Activated CD8-positive, alpha-beta T cell treated with anti-CD3 and anti-CD28 coated beads for 36 hours (primary cell): ENCODE data around the gene HSD11B2. TPM values are rescaled to one million over a fixed set of nuclear protein-coding genes. Genes with fewer than 3 reads are reported as not detected.

Experiments
- ATAC-seq: fragments of 200-7000 bp; cut with Tn5 transposase; one replicate; pipeline ENCODE4 v1.10.0; 2021; ENCODE audit warnings: mild to moderate bottlenecking, moderate library complexity
- CTCF ChIA-PET: fragments of 350-600 bp; sonication (Branson Sonifier 250); formaldehyde crosslinking; loops from one replicate; lab custom pipeline; 2021; ENCODE audit warnings: antibody characterized with exemption; lab: Charles Lee
- POLR2A ChIA-PET: fragments of 350-600 bp; sonication (Branson Sonifier 250); formaldehyde crosslinking; loops from one replicate; lab custom pipeline; 2021; ENCODE audit warnings: antibody characterized with exemption; lab: Charles Lee
- DNase-seq: peaks from one replicate; pipeline ENCODE4 v3.0.0-alpha.2; 2020
- H3K27ac Mint-ChIP-seq: one replicate; pipeline ENCODE4 v1.8.0; 2021; ENCODE audit warnings: mild to moderate bottlenecking, mixed read lengths
- H3K27me3 Mint-ChIP-seq: one replicate; pipeline ENCODE4 v1.8.0; 2021; ENCODE audit warnings: mixed read lengths
- H3K36me3 Mint-ChIP-seq: one replicate; pipeline ENCODE4 v1.8.0; 2021; ENCODE audit warnings: low read depth, mixed read lengths
- H3K4me1 Mint-ChIP-seq: one replicate; pipeline ENCODE4 v1.8.0; 2021; ENCODE audit warnings: low read depth, mixed read lengths
- H3K4me3 Mint-ChIP-seq: one replicate; pipeline ENCODE4 v1.8.0; 2021; ENCODE audit warnings: mild to moderate bottlenecking, moderate library complexity, mixed read lengths
- H3K9me3 Mint-ChIP-seq: one replicate; pipeline ENCODE4 v1.8.0; 2021; ENCODE audit warnings: mixed read lengths
- intact Hi-C: fragments of 100-400 bp; cut with micrococcal nuclease; formaldehyde crosslinking; loops from one replicate; pipeline ENCODE4 v1.10.0; 2022
- total RNA-seq, 2 experiments: library from RNA; stranded (reverse); gene quantifications; one replicate each; pipeline ENCODE4 v1.2.3, GENCODE V29; 2021
- TF ChIP-seq, protein P1 (sequence below): fragments of 200-600 bp; IDR thresholded peaks from one replicate; pipeline ENCODE4 v1.8.0; 2022; ENCODE audit warnings: antibody characterized with exemption, mild to moderate bottlenecking

The HSD11B2 gene
- total RNA-seq, 2 experiments from 2014 or later, result 1.6 to 2.3 TPM

DNA sequence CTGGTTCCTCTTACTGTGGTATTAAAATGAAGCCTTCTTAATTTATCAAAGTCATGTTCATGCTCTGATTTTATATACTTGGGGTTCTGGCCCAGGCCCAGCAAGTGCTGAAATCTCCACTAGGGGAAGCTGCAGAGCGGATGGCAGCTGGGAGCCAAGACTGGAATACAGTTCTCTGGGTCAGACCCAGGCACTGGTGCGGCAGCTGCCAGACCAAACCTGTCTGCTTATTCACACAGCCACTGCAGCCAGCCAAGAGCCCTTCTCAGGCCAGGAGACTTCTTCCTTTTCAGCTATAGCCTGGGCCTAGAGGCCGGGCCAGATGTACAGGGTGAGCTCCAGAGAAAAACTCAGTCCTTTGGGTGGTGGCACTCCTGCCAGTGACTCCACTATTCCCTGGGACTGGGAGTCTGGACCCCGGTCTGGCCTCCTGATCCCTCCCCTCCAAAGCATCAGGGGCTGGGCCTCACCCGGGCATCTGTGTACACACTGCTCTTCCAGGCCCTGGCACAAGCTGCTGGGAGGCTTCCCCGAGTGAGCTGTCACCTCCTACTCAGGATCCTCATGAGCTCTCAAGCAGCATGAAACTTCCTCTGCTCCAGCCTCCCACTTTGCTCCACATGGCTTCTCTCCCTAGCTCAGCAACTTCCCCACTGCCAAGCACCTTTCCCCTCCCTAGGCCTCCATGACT is 25.6 kb downstream of the HSD11B2 start:
- CTCF ChIA-PET, result interaction anchor here (0.7 to 2.8 kb wide), 7 partner anchors 9 to 560 kb away, joined by 3 to 21 read pairs (median 5); no protein-coding TSS in a partner anchor
- no peak overlapping the region for H3K4me3 Mint-ChIP-seq
- no peak for ATAC-seq
- intact Hi-C loops, result no loop called here
- peaks cover 8% of the 10 kb centered on the region for H3K4me1 Mint-ChIP-seq
- H3K36me3 Mint-ChIP-seq, result no peaks in the 10 kb centered on the region
- no peak for DNase-seq
- TF ChIP-seq, protein P1, sequence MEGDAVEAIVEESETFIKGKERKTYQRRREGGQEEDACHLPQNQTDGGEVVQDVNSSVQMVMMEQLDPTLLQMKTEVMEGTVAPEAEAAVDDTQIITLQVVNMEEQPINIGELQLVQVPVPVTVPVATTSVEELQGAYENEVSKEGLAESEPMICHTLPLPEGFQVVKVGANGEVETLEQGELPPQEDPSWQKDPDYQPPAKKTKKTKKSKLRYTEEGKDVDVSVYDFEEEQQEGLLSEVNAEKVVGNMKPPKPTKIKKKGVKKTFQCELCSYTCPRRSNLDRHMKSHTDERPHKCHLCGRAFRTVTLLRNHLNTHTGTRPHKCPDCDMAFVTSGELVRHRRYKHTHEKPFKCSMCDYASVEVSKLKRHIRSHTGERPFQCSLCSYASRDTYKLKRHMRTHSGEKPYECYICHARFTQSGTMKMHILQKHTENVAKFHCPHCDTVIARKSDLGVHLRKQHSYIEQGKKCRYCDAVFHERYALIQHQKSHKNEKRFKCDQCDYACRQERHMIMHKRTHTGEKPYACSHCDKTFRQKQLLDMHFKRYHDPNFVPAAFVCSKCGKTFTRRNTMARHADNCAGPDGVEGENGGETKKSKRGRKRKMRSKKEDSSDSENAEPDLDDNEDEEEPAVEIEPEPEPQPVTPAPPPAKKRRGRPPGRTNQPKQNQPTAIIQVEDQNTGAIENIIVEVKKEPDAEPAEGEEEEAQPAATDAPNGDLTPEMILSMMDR, result peak; percentile 24
- no peaks in the 10 kb centered on the region for H3K27me3 Mint-ChIP-seq
- H3K9me3 Mint-ChIP-seq, result no peaks in the 10 kb centered on the region
- POLR2A ChIA-PET, result interaction anchor here (1.2 kb wide), 1 partner anchor 196 kb away, joined by 3 read pairs; no protein-coding TSS in a partner anchor
- no peak overlapping the region for H3K27ac Mint-ChIP-seq

DNA sequence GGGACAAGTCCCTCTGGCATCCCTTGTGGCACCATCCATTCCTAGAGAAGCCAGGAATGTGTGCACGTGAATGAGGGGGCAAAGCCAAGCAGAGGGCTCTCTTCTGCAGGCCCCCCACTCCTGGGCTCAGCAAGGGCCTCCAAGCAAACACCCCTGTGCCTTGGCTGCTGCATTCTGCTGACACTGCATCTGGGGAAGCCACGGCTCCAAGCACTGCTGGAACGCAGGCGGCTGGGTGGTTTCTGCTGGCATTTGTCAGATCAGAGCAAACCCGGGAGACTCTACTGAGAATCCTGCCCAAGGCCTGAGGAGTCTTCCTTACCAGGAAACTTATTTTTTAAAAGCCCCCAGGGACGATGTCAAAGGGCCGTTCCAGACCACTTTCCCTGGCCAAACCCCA is 26.7 kb downstream of the HSD11B2 start:
- H3K27ac Mint-ChIP-seq, result no peak overlapping the region
- intact Hi-C loops, result no loop called here

GRCh38 chr16:67458121-67458641 is 27.3 kb downstream of the HSD11B2 start:
- H3K36me3 Mint-ChIP-seq, result no peaks in the 10 kb centered on the region
- ChIA-PET CTCF (interaction anchor here (0.9 to 2.8 kb wide), 4 partner anchors 11 to 63 kb away, joined by 3 to 21 read pairs (median 4); no protein-coding TSS in a partner anchor), POLR2A (interaction anchor here (1.2 kb wide), 1 partner anchor 56 kb away, joined by 3 read pairs; no protein-coding TSS in a partner anchor)
- ATAC-seq (no peak), DNase-seq (no peak)
- no peaks in the 10 kb centered on the region for H3K27me3 Mint-ChIP-seq
- TF ChIP-seq, protein P1, result no peak
- H3K4me3 Mint-ChIP-seq, result no peak overlapping the region
- H3K27ac Mint-ChIP-seq, result no peak overlapping the region
- peaks cover 8% of the 10 kb centered on the region for H3K4me1 Mint-ChIP-seq
- H3K9me3 Mint-ChIP-seq, result no peaks in the 10 kb centered on the region
- intact Hi-C loops, result no loop called here

More for the DNA sequence above, 26.7 kb downstream of the HSD11B2 start:
- H3K4me1 Mint-ChIP-seq, result peaks cover 8% of the 10 kb centered on the region
- POLR2A ChIA-PET, result interaction anchor here (1.2 kb wide), 1 partner anchor 55 kb away, joined by 3 read pairs; no protein-coding TSS in a partner anchor
- no peaks in the 10 kb centered on the region for H3K9me3 Mint-ChIP-seq
- H3K4me3 Mint-ChIP-seq, result no peak overlapping the region
- TF ChIP-seq, protein P1, result no peak
- no peaks in the 10 kb centered on the region for H3K27me3 Mint-ChIP-seq
- H3K36me3 Mint-ChIP-seq, result no peaks in the 10 kb centered on the region
- CTCF ChIA-PET, result interaction anchor here (0.9 to 2.8 kb wide), 3 partner anchors 10 to 63 kb away, joined by 3 to 21 read pairs (median 5); no protein-coding TSS in a partner anchor
- no peak for ATAC-seq
- DNase-seq, result no peak

DNA sequence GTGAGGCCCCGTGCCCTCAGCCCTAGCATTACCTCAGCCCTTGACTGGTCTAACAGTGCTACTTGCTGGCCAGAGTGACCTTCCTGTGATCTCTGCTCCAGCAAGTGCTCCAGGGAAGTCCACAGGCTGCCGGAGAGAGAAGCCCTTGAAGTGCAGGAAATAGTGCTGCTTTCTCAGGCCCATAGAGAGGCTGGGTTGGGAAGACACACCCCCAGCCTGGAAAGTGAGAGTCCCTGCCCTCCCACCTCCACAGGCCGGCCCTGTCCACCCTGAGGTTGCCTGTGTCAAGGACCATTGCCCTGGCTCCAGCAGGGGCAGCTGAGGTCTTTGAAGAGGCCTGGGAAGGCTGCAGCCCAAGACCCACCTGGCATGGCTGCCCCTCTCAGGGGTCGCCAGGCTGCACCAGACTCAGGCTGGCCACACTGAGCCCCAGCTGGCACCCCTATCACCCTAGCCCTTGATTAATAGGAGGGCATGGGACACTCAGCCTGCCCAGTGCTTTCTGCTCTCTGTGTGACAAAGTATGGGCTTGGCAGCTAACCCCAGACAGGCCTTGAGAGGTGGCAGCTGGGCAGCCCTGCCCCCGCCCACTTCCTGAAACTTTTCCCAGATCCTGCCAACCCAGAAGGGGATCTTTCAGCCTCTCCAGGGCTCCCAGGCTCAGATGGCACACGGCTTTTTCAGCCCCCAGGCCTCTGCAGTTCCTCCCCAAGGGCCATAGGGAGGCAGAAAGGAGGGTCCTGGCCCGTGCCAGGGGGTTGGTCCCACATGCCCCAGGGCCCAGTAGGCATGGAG is 28.3 kb downstream of the HSD11B2 start:
- no peak overlapping the region for H3K4me3 Mint-ChIP-seq
- TF ChIP-seq, protein P1, result no peak
- H3K27me3 Mint-ChIP-seq, result no peaks in the 10 kb centered on the region
- ChIA-PET POLR2A (no interaction called here), CTCF (interaction anchor here (1.1 to 1.4 kb wide), 3 partner anchors 9 to 31 kb away, joined by 3 read pairs; no protein-coding TSS in a partner anchor)
- no peaks in the 10 kb centered on the region for H3K36me3 Mint-ChIP-seq
- intact Hi-C loops, result no loop called here
- DNase-seq, result no peak
- H3K9me3 Mint-ChIP-seq, result no peaks in the 10 kb centered on the region
- no peak overlapping the region for H3K27ac Mint-ChIP-seq
- ATAC-seq, result no peak
- peaks cover 10% of the 10 kb centered on the region for H3K4me1 Mint-ChIP-seq
